GM23338 (cell line): Measurements from ENCODE around the gene CPLX3. TPM values are rescaled to one million over a fixed set of nuclear protein-coding genes. Genes with fewer than 3 reads are reported as not detected.

ENCODE experiments used
- ATAC-seq: fragments of 200-7000 bp; cut with Tn5 transposase; 3 replicates; pipeline ENCODE4 v1.9.1; 2020
- DNase-seq: peaks from one replicate; pipeline ENCODE4 v3.0.0-alpha.2; 2015; ENCODE audit warnings: low spot score
- H2AFZ ChIP-seq: fragments of 200-600 bp; sonication (generic); 2 replicates; pipeline ENCODE4 v1.8.0; 2016; ENCODE audit warnings: antibody characterized with exemption, mild to moderate bottlenecking, moderate library complexity
- H3F3A ChIP-seq: fragments of 200-600 bp; sonication (generic); replicated peaks from 2 replicates; pipeline ENCODE4 v1.8.0; 2017; ENCODE audit warnings: antibody characterized with exemption, mixed run types, low read depth
- H3K27ac ChIP-seq: fragments of 200-600 bp; sonication (generic); 2 replicates; pipeline ENCODE4 v1.6.1; 2016; ENCODE audit warnings: low read depth
- H3K27me3 ChIP-seq: fragments of 200-600 bp; sonication (generic); 2 replicates; pipeline ENCODE4 v1.8.0; 2016; ENCODE audit warnings: mild to moderate bottlenecking, mixed run types, moderate library complexity; ENCODE audit not compliant: insufficient read depth
- H3K36me3 ChIP-seq: fragments of 200-600 bp; sonication (generic); 2 replicates; pipeline ENCODE4 v1.8.0; 2016; ENCODE audit warnings: mild to moderate bottlenecking; ENCODE audit not compliant: insufficient read depth
- H3K4me1 ChIP-seq: fragments of 200-600 bp; sonication (generic); 2 replicates; pipeline ENCODE4 v1.8.0; 2016; ENCODE audit warnings: mild to moderate bottlenecking, moderate library complexity; ENCODE audit not compliant: insufficient read depth
- H3K4me2 ChIP-seq: fragments of 200-600 bp; sonication (generic); 2 replicates; pipeline ENCODE4 v1.7.1; 2017; ENCODE audit warnings: mixed run types
- H3K4me3 ChIP-seq: fragments of 200-600 bp; sonication (generic); 2 replicates; pipeline ENCODE4 v1.6.1; 2016; ENCODE audit warnings: mixed run types
- H3K79me2 ChIP-seq: fragments of 200-600 bp; sonication (generic); replicated peaks from 2 replicates; pipeline ENCODE4 v1.8.0; 2017; ENCODE audit warnings: mild to moderate bottlenecking; ENCODE audit not compliant: insufficient read depth
- H3K9me2 ChIP-seq: fragments of 200-600 bp; sonication (generic); 2 replicates; pipeline ENCODE4 v1.8.0; 2017; ENCODE audit not compliant: insufficient read depth
- H4K20me1 ChIP-seq: fragments of 200-600 bp; sonication (generic); replicated peaks from 2 replicates; pipeline ENCODE4 v1.8.0; 2017; ENCODE audit warnings: mild to moderate bottlenecking; ENCODE audit not compliant: insufficient read depth
- H3K27ac Mint-ChIP-seq: 2 replicates; pipeline ENCODE4 v1.8.0; 2020; ENCODE audit warnings: inconsistent platforms, mild to moderate bottlenecking, moderate library complexity, mixed read lengths
- H3K27me3 Mint-ChIP-seq: 3 replicates; pipeline ENCODE4 v1.8.0; 2022; ENCODE audit warnings: low read depth, mild to moderate bottlenecking, moderate library complexity, mixed read lengths, inconsistent platforms; ENCODE audit not compliant: insufficient read depth, poor library complexity
- H3K36me3 Mint-ChIP-seq: 3 replicates; pipeline ENCODE4 v1.8.0; 2021; ENCODE audit warnings: low read depth, mild to moderate bottlenecking, inconsistent platforms, moderate library complexity, mixed read lengths
- H3K4me1 Mint-ChIP-seq: 3 replicates; pipeline ENCODE4 v1.8.0; 2020; ENCODE audit warnings: mild to moderate bottlenecking, inconsistent platforms, mixed read lengths
- H3K4me3 Mint-ChIP-seq: 3 replicates; pipeline ENCODE4 v1.8.0; 2021; ENCODE audit warnings: moderate library complexity, mild to moderate bottlenecking, inconsistent platforms, mixed read lengths
- H3K9me3 Mint-ChIP-seq: 3 replicates; pipeline ENCODE4 v1.8.0; 2020; ENCODE audit warnings: moderate library complexity, mild to moderate bottlenecking, inconsistent platforms, mixed read lengths
- JUNB ChIP-seq: IDR thresholded peaks from one replicate; pipeline ENCODE4 v1.6.1; 2016; ENCODE audit warnings: antibody characterized with exemption; ENCODE audit not compliant: unreplicated experiment
- POLR2AphosphoS5 ChIP-seq: IDR thresholded peaks from 2 replicates; pipeline ENCODE4 v1.6.1; 2016; ENCODE audit warnings: antibody characterized with exemption, low read depth
- REST ChIP-seq: IDR thresholded peaks from one replicate; pipeline ENCODE4 v1.6.1; 2018; ENCODE audit warnings: antibody characterized with exemption; ENCODE audit not compliant: unreplicated experiment
- STAT1 ChIP-seq: IDR thresholded peaks from one replicate; pipeline ENCODE4 v1.6.1; 2016; ENCODE audit warnings: antibody characterized with exemption; ENCODE audit not compliant: unreplicated experiment
- ZNF114 ChIP-seq: fragments of 250-450 bp; sonication (Bioruptor Pico); IDR thresholded peaks from 2 replicates; pipeline ENCODE4 v1.5.0; 2020; ENCODE audit warnings: mild to moderate bottlenecking, moderate library complexity
- ZNF331 ChIP-seq: fragments of 250-450 bp; sonication (Bioruptor Pico); IDR thresholded peaks from 2 replicates; pipeline ENCODE4 v1.5.0; 2020; ENCODE audit warnings: low read depth, mild to moderate bottlenecking, moderate library complexity
- polyA plus RNA-seq: library from polyadenylated mRNA; unstranded; fragments of >200 nt; fragmentation: Nextera tagmentation; extraction: Ambion mirVana; gene quantifications from 2 replicates; pipeline ENCODE4 v1.2.1, GENCODE V29; 2016
- total RNA-seq: library from RNA; depleted of rRNA; stranded (reverse); fragments of >200 nt; shearing (Covaris generic); gene quantifications from 2 replicates; pipeline ENCODE4 v1.2.3, GENCODE V29; 2014
- TF ChIP-seq, protein P1 (sequence below): fragments of 250-450 bp; sonication (Bioruptor Pico); IDR thresholded peaks from 2 replicates; pipeline ENCODE4 v1.5.0; 2020; ENCODE audit warnings: mild to moderate bottlenecking, moderate library complexity

The CPLX3 gene
- total and polyA plus RNA-seq, 2 experiments from 2014 or later: 0.66 TPM; not detected in 1

GRCh38 chr15:74815961-74816360, 10.5 kb upstream of the CPLX3 start:
- H3K4me3 Mint-ChIP-seq: no peak overlapping the region
- H3K27ac Mint-ChIP-seq: no peak overlapping the region
- no peaks in the 10 kb centered on the region for H3K9me2 ChIP-seq
- H3K27me3 Mint-ChIP-seq: peaks cover 12% of the 10 kb centered on the region
- no peak overlapping the region for H3K27ac ChIP-seq
- H3K36me3 ChIP-seq: no peaks in the 10 kb centered on the region
- no peak for ATAC-seq
- no peaks in the 10 kb centered on the region for H3K79me2 ChIP-seq
- H3K4me2 ChIP-seq: no peak overlapping the region
- no peak overlapping the region for H3K4me3 ChIP-seq
- H2AFZ ChIP-seq: 0 out of 2 replicates have a peak overlapping the region, but pooled peaks have one; percentile 56
- H3K36me3 Mint-ChIP-seq: no peaks in the 10 kb centered on the region; the same call in 2 of the 3 replicates
- no peak for DNase-seq
- 0 out of 2 replicates have a peak, but pooled peaks cover 7% of the 10 kb centered on the region for H3K4me1 ChIP-seq
- H3K4me1 Mint-ChIP-seq: peaks cover 14% of the 10 kb centered on the region
- no peak for TF ChIP-seq POLR2AphosphoS5
- TF ChIP-seq JUNB: no peak
- TF ChIP-seq STAT1: no peak
- no peak for TF ChIP-seq REST
- TF ChIP-seq ZNF331 (CRISPR knock-in tag): no peak
- TF ChIP-seq ZNF114: no peak
- TF ChIP-seq, protein P1, sequence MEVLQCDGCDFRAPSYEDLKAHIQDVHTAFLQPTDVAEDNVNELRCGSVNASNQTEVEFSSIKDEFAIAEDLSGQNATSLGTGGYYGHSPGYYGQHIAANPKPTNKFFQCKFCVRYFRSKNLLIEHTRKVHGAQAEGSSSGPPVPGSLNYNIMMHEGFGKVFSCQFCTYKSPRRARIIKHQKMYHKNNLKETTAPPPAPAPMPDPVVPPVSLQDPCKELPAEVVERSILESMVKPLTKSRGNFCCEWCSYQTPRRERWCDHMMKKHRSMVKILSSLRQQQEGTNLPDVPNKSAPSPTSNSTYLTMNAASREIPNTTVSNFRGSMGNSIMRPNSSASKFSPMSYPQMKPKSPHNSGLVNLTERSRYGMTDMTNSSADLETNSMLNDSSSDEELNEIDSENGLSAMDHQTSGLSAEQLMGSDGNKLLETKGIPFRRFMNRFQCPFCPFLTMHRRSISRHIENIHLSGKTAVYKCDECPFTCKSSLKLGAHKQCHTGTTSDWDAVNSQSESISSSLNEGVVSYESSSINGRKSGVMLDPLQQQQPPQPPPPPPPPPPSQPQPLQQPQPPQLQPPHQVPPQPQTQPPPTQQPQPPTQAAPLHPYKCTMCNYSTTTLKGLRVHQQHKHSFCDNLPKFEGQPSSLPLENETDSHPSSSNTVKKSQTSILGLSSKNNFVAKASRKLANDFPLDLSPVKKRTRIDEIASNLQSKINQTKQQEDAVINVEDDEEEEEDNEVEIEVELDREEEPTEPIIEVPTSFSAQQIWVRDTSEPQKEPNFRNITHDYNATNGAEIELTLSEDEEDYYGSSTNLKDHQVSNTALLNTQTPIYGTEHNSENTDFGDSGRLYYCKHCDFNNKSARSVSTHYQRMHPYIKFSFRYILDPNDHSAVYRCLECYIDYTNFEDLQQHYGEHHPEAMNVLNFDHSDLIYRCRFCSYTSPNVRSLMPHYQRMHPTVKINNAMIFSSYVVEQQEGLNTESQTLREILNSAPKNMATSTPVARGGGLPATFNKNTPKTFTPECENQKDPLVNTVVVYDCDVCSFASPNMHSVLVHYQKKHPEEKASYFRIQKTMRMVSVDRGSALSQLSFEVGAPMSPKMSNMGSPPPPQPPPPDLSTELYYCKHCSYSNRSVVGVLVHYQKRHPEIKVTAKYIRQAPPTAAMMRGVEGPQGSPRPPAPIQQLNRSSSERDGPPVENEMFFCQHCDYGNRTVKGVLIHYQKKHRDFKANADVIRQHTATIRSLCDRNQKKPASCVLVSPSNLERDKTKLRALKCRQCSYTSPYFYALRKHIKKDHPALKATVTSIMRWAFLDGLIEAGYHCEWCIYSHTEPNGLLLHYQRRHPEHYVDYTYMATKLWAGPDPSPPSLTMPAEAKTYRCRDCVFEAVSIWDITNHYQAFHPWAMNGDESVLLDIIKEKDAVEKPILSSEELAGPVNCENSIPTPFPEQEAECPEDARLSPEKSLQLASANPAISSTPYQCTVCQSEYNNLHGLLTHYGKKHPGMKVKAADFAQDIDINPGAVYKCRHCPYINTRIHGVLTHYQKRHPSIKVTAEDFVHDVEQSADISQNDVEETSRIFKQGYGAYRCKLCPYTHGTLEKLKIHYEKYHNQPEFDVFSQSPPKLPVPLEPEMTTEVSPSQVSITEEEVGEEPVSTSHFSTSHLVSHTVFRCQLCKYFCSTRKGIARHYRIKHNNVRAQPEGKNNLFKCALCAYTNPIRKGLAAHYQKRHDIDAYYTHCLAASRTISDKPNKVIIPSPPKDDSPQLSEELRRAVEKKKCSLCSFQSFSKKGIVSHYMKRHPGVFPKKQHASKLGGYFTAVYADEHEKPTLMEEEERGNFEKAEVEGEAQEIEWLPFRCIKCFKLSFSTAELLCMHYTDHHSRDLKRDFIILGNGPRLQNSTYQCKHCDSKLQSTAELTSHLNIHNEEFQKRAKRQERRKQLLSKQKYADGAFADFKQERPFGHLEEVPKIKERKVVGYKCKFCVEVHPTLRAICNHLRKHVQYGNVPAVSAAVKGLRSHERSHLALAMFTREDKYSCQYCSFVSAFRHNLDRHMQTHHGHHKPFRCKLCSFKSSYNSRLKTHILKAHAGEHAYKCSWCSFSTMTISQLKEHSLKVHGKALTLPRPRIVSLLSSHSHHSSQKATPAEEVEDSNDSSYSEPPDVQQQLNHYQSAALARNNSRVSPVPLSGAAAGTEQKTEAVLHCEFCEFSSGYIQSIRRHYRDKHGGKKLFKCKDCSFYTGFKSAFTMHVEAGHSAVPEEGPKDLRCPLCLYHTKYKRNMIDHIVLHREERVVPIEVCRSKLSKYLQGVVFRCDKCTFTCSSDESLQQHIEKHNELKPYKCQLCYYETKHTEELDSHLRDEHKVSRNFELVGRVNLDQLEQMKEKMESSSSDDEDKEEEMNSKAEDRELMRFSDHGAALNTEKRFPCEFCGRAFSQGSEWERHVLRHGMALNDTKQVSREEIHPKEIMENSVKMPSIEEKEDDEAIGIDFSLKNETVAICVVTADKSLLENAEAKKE (CRISPR knock-in tag): no peak
- H4K20me1 ChIP-seq: no peaks in the 10 kb centered on the region
- H3F3A ChIP-seq: peaks cover 3% of the 10 kb centered on the region; the same call in 1 of the 2 replicates
- no peaks in the 10 kb centered on the region for H3K27me3 ChIP-seq
- no peaks in the 10 kb centered on the region for H3K9me3 Mint-ChIP-seq
